Glutamatergic neuron (in vitro differentiated cells): ENCODE measurements around the gene ZNF300. TPM values are rescaled to one million over a fixed set of nuclear protein-coding genes. Genes with fewer than 3 reads are reported as not detected.

Experiments
- DNase-seq: peaks from one replicate; pipeline ENCODE4 v3.0.0; 2022
- H3K27ac Mint-ChIP-seq: one replicate; pipeline ENCODE4 v1.8.0; 2020; ENCODE audit warnings: mild to moderate bottlenecking, mixed read lengths, inconsistent platforms; ENCODE audit not compliant: unreplicated experiment
- H3K27me3 Mint-ChIP-seq: one replicate; pipeline ENCODE4 v1.8.0; 2020; ENCODE audit warnings: mild to moderate bottlenecking, moderate library complexity, mixed read lengths, inconsistent platforms; ENCODE audit not compliant: unreplicated experiment
- H3K36me3 Mint-ChIP-seq: one replicate; pipeline ENCODE4 v1.8.0; 2020; ENCODE audit warnings: mild to moderate bottlenecking, mixed read lengths, inconsistent platforms; ENCODE audit not compliant: unreplicated experiment
- H3K4me1 Mint-ChIP-seq: one replicate; pipeline ENCODE4 v1.8.0; 2020; ENCODE audit warnings: mild to moderate bottlenecking, low read depth, mixed read lengths, inconsistent platforms; ENCODE audit not compliant: unreplicated experiment
- H3K4me3 Mint-ChIP-seq: one replicate; pipeline ENCODE4 v1.8.0; 2020; ENCODE audit warnings: mild to moderate bottlenecking, mixed read lengths, inconsistent platforms; ENCODE audit not compliant: unreplicated experiment
- H3K9me3 Mint-ChIP-seq: one replicate; pipeline ENCODE4 v1.8.0; 2020; ENCODE audit warnings: mild to moderate bottlenecking, moderate library complexity, mixed read lengths, inconsistent platforms; ENCODE audit not compliant: unreplicated experiment
- CTCF ChIP-seq: fragments of 200-600 bp; sonication (generic); IDR thresholded peaks from one replicate; pipeline ENCODE4 v1.5.0; 2021; ENCODE audit not compliant: partially characterized antibody, unreplicated experiment
- total RNA-seq: library from RNA; stranded (reverse); fragmentation: NEBNext Ultra II Directional; extraction: Animal tissue kit (Norgen Biotek cat#: 25700); gene quantifications from one replicate; pipeline ENCODE4 v1.2.1, GENCODE V29; 2021; ENCODE audit not compliant: unreplicated experiment

Gene ZNF300
- total RNA-seq, 1 donor from 2014 or later: 33.9 TPM

- peaks cover 6% of the 10 kb centered on the region for H3K9me3 Mint-ChIP-seq
- H3K27ac Mint-ChIP-seq: no peak overlapping the region
- peaks cover 33% of the 10 kb centered on the region for H3K36me3 Mint-ChIP-seq
- H3K4me1 Mint-ChIP-seq: no peaks in the 10 kb centered on the region
- no peak for TF ChIP-seq CTCF
- H3K4me3 Mint-ChIP-seq: no peak overlapping the region
- no peak for DNase-seq
- no peaks in the 10 kb centered on the region for H3K27me3 Mint-ChIP-seq
These were observed 26.7 kb upstream of the ZNF300 start for GRCh38 chr5:150931368-150931965.

GRCh38 chr5:150918613-150919012, 13.8 kb upstream of the ZNF300 start:
- no peaks in the 10 kb centered on the region for H3K27me3 Mint-ChIP-seq
- no peak for DNase-seq
- no peaks in the 10 kb centered on the region for H3K4me1 Mint-ChIP-seq
- peaks cover 1% of the 10 kb centered on the region for H3K9me3 Mint-ChIP-seq
- H3K36me3 Mint-ChIP-seq: peaks cover 12% of the 10 kb centered on the region
- no peak overlapping the region for H3K27ac Mint-ChIP-seq
- no peak for TF ChIP-seq CTCF
- H3K4me3 Mint-ChIP-seq: no peak overlapping the region

GRCh38 chr5:150912312-150912814, 7.6 kb upstream of the ZNF300 start:
- no peaks in the 10 kb centered on the region for H3K4me1 Mint-ChIP-seq
- H3K9me3 Mint-ChIP-seq: peaks cover 9% of the 10 kb centered on the region
- no peak overlapping the region for H3K4me3 Mint-ChIP-seq
- no peaks in the 10 kb centered on the region for H3K27me3 Mint-ChIP-seq
- TF ChIP-seq CTCF: no peak
- peaks cover 24% of the 10 kb centered on the region for H3K36me3 Mint-ChIP-seq
- no peak overlapping the region for H3K27ac Mint-ChIP-seq
- no peak for DNase-seq

- peaks cover 43% of the 10 kb centered on the region for H3K36me3 Mint-ChIP-seq
- TF ChIP-seq CTCF: no peak
- H3K4me3 Mint-ChIP-seq: peak overlapping the region; percentile 96
- no peaks in the 10 kb centered on the region for H3K4me1 Mint-ChIP-seq
- peak overlapping the region; percentile 100 for H3K27ac Mint-ChIP-seq
- DNase-seq: no peak
- H3K27me3 Mint-ChIP-seq: peaks cover 13% of the 10 kb centered on the region
- H3K9me3 Mint-ChIP-seq: peaks cover 22% of the 10 kb centered on the region
These were observed 518 bp upstream of the ZNF300 start for GRCh38 chr5:150905312-150905683.

- H3K4me1 Mint-ChIP-seq: no peaks in the 10 kb centered on the region
- TF ChIP-seq CTCF: no peak
- no peak overlapping the region for H3K27ac Mint-ChIP-seq
- H3K27me3 Mint-ChIP-seq: peaks cover 14% of the 10 kb centered on the region
- DNase-seq: no peak
- peaks cover 26% of the 10 kb centered on the region for H3K9me3 Mint-ChIP-seq
- peaks cover 79% of the 10 kb centered on the region for H3K36me3 Mint-ChIP-seq
- H3K4me3 Mint-ChIP-seq: no peak overlapping the region
These were observed 3.3 kb downstream of the ZNF300 start for GRCh38 chr5:150901446-150901845.
